Measurements from ENCODE around the gene ELMO1. TPM values are rescaled to one million over a fixed set of nuclear protein-coding genes. Genes with fewer than 3 reads are reported as not detected.

ELMO1 gene
- total RNA-seq, 1 donor from 2014 or later = 0.13 TPM

GRCh38 chr7:37320140-37320847 is 128.4 kb downstream of the ELMO1 start:
- DNase-seq (ENCODE audit: low read depth) = no peak

- no peak for DNase-seq (ENCODE audit: low read depth)
Observed at GRCh38 chr7:37318541-37318940, 130.1 kb downstream of the ELMO1 start.

GRCh38 chr7:37315772-37316715 is 132.6 kb downstream of the ELMO1 start:
- peak; percentile 16 for DNase-seq (ENCODE audit: low read depth)

GRCh38 chr7:37312608-37313007 is 136.1 kb downstream of the ELMO1 start:
- DNase-seq (ENCODE audit: low read depth) = no peak

GRCh38 chr7:37311355-37311754 is 137.3 kb downstream of the ELMO1 start:
- DNase-seq (ENCODE audit: low read depth) = peak; percentile 43

- no peak for DNase-seq (ENCODE audit: low read depth)
Observed at GRCh38 chr7:37310327-37311080, 138.2 kb downstream of the ELMO1 start.

- no peak for DNase-seq (ENCODE audit: low read depth)
Observed at GRCh38 chr7:37309493-37309892, 139.2 kb downstream of the ELMO1 start.

- no peak for DNase-seq (ENCODE audit: low read depth)
Observed at GRCh38 chr7:37304921-37305320, 143.7 kb downstream of the ELMO1 start.

- DNase-seq (ENCODE audit: low read depth) = no peak
Observed at GRCh38 chr7:37297546-37297945, 151.1 kb downstream of the ELMO1 start.

GRCh38 chr7:37295401-37295800 is 153.3 kb downstream of the ELMO1 start:
- DNase-seq (ENCODE audit: low read depth) = no peak

- DNase-seq (ENCODE audit: low read depth) = no peak
Observed at GRCh38 chr7:37290731-37291130, 157.9 kb downstream of the ELMO1 start.

GRCh38 chr7:37289781-37290180 is 158.9 kb downstream of the ELMO1 start:
- DNase-seq (ENCODE audit: low read depth) = no peak

- DNase-seq (ENCODE audit: low read depth) = peak; percentile 49
Observed at GRCh38 chr7:37289367-37289766, 159.3 kb downstream of the ELMO1 start.

GRCh38 chr7:37287131-37287855 is 161.4 kb downstream of the ELMO1 start:
- no peak for DNase-seq (ENCODE audit: low read depth)

- no peak for DNase-seq (ENCODE audit: low read depth)
Observed at GRCh38 chr7:37286454-37286832, 162.2 kb downstream of the ELMO1 start.

GRCh38 chr7:37285706-37286453 is 162.8 kb downstream of the ELMO1 start:
- no peak for DNase-seq (ENCODE audit: low read depth)

GRCh38 chr7:37284805-37285231 is 163.8 kb downstream of the ELMO1 start:
- DNase-seq (ENCODE audit: low read depth) = peak; percentile 7

- DNase-seq (ENCODE audit: low read depth) = no peak
Observed at GRCh38 chr7:37284285-37284684, 164.4 kb downstream of the ELMO1 start.

GRCh38 chr7:37283716-37284115 is 164.9 kb downstream of the ELMO1 start:
- DNase-seq (ENCODE audit: low read depth) = no peak

GRCh38 chr7:37282927-37283326 is 165.7 kb downstream of the ELMO1 start:
- no peak for DNase-seq (ENCODE audit: low read depth)

Data from myocyte (in vitro differentiated cells).